GM19463 (cell line): ENCODE data around the gene NCOA7.
"Not testable (repeated sequence)": the region's sequence is repeated elsewhere in the genome, so short reads cannot be mapped to it uniquely, and the experiment has no call there.

Experiments
- ATAC-seq: cut with Tn5 transposase; IDR thresholded peaks from one replicate; pipeline ENCODE4 v1.9.1; 2021; ENCODE audit warnings: mild to moderate bottlenecking, moderate library complexity; ENCODE audit not compliant: unreplicated experiment

Gene NCOA7

GRCh38 chr6:125791151-125791819 is 525 bp downstream of the NCOA7 start:
- ATAC-seq: peak; percentile 28

GRCh38 chr6:125791820-125792165 is 1.0 kb downstream of the NCOA7 start:
- no peak for ATAC-seq

GRCh38 chr6:125792172-125792571 is 1.4 kb downstream of the NCOA7 start:
- ATAC-seq: no peak

- ATAC-seq: no peak
Measured at GRCh38 chr6:125792680-125793079, 1.9 kb downstream of the NCOA7 start.

GRCh38 chr6:125793280-125793679 is 2.5 kb downstream of the NCOA7 start:
- ATAC-seq: no peak

- ATAC-seq: no peak
Measured at GRCh38 chr6:125793863-125794262, 3.1 kb downstream of the NCOA7 start.

GRCh38 chr6:125794342-125795137 is 3.8 kb downstream of the NCOA7 start:
- ATAC-seq: no peak

- ATAC-seq: no peak
Measured at GRCh38 chr6:125795301-125795700, 4.5 kb downstream of the NCOA7 start.

GRCh38 chr6:125797120-125797885 is 6.5 kb downstream of the NCOA7 start:
- ATAC-seq: peak; percentile 27

- ATAC-seq: no peak
Measured at GRCh38 chr6:125797886-125798444, 7.2 kb downstream of the NCOA7 start.

GRCh38 chr6:125798734-125799508 is 8.2 kb downstream of the NCOA7 start:
- peak; percentile 87 for ATAC-seq

GRCh38 chr6:125802383-125802782 is 11.6 kb downstream of the NCOA7 start:
- no peak for ATAC-seq

- ATAC-seq: no peak
Measured at GRCh38 chr6:125802943-125803377, 12.2 kb downstream of the NCOA7 start.

- ATAC-seq: peak; percentile 56
Measured at GRCh38 chr6:125804264-125804663, 13.5 kb downstream of the NCOA7 start.

- not testable (repeated sequence) for ATAC-seq
Measured at GRCh38 chr6:125804866-125805425, 14.2 kb downstream of the NCOA7 start.

GRCh38 chr6:125806813-125807212 is 16.1 kb downstream of the NCOA7 start:
- ATAC-seq: no peak

- ATAC-seq: peak; percentile 34
Measured at GRCh38 chr6:125807293-125807692, 16.5 kb downstream of the NCOA7 start.

GRCh38 chr6:125808060-125808459 is 17.3 kb downstream of the NCOA7 start:
- no peak for ATAC-seq

GRCh38 chr6:125808591-125808990 is 17.8 kb downstream of the NCOA7 start:
- ATAC-seq: no peak

GRCh38 chr6:125809570-125810170 is 18.9 kb downstream of the NCOA7 start:
- ATAC-seq: no peak
